Subcutaneous abdominal adipose tissue (tissue), 5 donors: ENCODE data around the gene TBC1D7.
"Not testable (repeated sequence)": the region's sequence is repeated elsewhere in the genome, so short reads cannot be mapped to it uniquely, and the experiment has no call there.

Source experiments
- H3K27ac ChIP-seq: one replicate; pipeline ENCODE4 v1.7.0; 2013; ENCODE audit warnings: low read depth, mild to moderate bottlenecking, inconsistent platforms, low read length, moderate library complexity
- H3K27me3 ChIP-seq, 5 donors: one replicate each; pipeline ENCODE4 v1.7.0; 2013; ENCODE audit warnings: low read length in 5 of 5, inconsistent platforms in 1 of 5; ENCODE audit not compliant: control insufficient read depth in 5 of 5, insufficient read depth in 4 of 5
- H3K36me3 ChIP-seq, 5 donors: one replicate each; pipeline ENCODE4 v1.7.0; 2013; ENCODE audit warnings: low read length in 5 of 5; ENCODE audit not compliant: control insufficient read depth in 5 of 5, insufficient read depth in 5 of 5
- H3K4me1 ChIP-seq, 5 donors: one replicate each; pipeline ENCODE4 v1.7.0; 2013; ENCODE audit warnings: low read length in 5 of 5, mild to moderate bottlenecking in 3 of 5, moderate library complexity in 1 of 5; ENCODE audit not compliant: control insufficient read depth in 5 of 5, insufficient read depth in 5 of 5
- H3K4me3 ChIP-seq, 5 donors: one replicate each; pipeline ENCODE4 v1.7.0; 2013; ENCODE audit warnings: low read length in 5 of 5, low read depth in 1 of 5
- H3K9ac ChIP-seq, 5 donors: one replicate each; pipeline ENCODE4 v1.7.0; 2013; ENCODE audit warnings: low read length in 5 of 5, mild to moderate bottlenecking in 4 of 5, moderate library complexity in 3 of 5
- H3K9me3 ChIP-seq, 5 donors: one replicate each; pipeline ENCODE4 v1.7.0; 2013; ENCODE audit warnings: low read length in 5 of 5; ENCODE audit not compliant: control insufficient read depth in 5 of 5
- donor health status: healthy.
- donor health status: healthy.
- donor health status: healthy.
- donor health status: healthy.
- donor health status: healthy.

Gene TBC1D7

GRCh38 chr6:13326031-13326586 is 2.2 kb downstream of the TBC1D7 start:
- not testable (repeated sequence) for H3K27ac ChIP-seq, H3K9me3 ChIP-seq, H3K4me3 ChIP-seq, H3K27me3 ChIP-seq, H3K9ac ChIP-seq
- H3K4me1 ChIP-seq = peaks cover 3 to 18% (median 13%) of the 10 kb centered on the region in 5 donors
- H3K36me3 ChIP-seq = peaks cover 13 to 33% (median 26%) of the 10 kb centered on the region in 5 donors

- Histone ChIP-seq H3K27ac (no peak overlapping the region), H3K9me3 (no peaks in the 10 kb centered on the region), H3K9ac (no peak overlapping the region), H3K36me3 (peaks cover 47 to 86% (median 65%) of the 10 kb centered on the region in 5 donors), H3K4me1 (no peaks in the 10 kb centered on the region), H3K27me3 (no peaks in the 10 kb centered on the region), H3K4me3 (no peak overlapping the region)
These were observed 8.3 kb downstream of the TBC1D7 start for GRCh38 chr6:13319891-13320564.

GRCh38 chr6:13318821-13319220 is 9.5 kb downstream of the TBC1D7 start:
- Histone ChIP-seq H3K36me3 (peaks cover 39 to 84% (median 62%) of the 10 kb centered on the region in 5 donors), H3K9ac (no peak overlapping the region), H3K4me1 (no peaks in the 10 kb centered on the region), H3K27ac (no peak overlapping the region), H3K4me3 (no peak overlapping the region), H3K27me3 (no peaks in the 10 kb centered on the region), H3K9me3 (no peaks in the 10 kb centered on the region)

- Histone ChIP-seq H3K27ac (no peak overlapping the region), H3K9ac (no peak overlapping the region), H3K4me1 (no peaks in the 10 kb centered on the region), H3K9me3 (no peaks in the 10 kb centered on the region), H3K36me3 (peaks cover 43 to 70% (median 58%) of the 10 kb centered on the region in 5 donors), H3K27me3 (no peaks in the 10 kb centered on the region), H3K4me3 (no peak overlapping the region)
These were observed 12.4 kb downstream of the TBC1D7 start for GRCh38 chr6:13315896-13316295.

GRCh38 chr6:13314806-13315205 is 13.5 kb downstream of the TBC1D7 start:
- H3K36me3 ChIP-seq = peaks cover 38 to 68% (median 47%) of the 10 kb centered on the region in 5 donors
- H3K4me3 ChIP-seq = no peak overlapping the region
- H3K27me3 ChIP-seq = no peaks in the 10 kb centered on the region
- H3K9ac ChIP-seq = no peak overlapping the region
- no peak overlapping the region for H3K27ac ChIP-seq
- no peaks in the 10 kb centered on the region for H3K4me1 ChIP-seq
- no peaks in the 10 kb centered on the region for H3K9me3 ChIP-seq

GRCh38 chr6:13311155-13311554 is 17.2 kb downstream of the TBC1D7 start:
- Histone ChIP-seq H3K36me3 (peaks cover 31 to 60% (median 40%) of the 10 kb centered on the region in 5 donors), H3K27ac (no peak overlapping the region), H3K4me1 (no peaks in the 10 kb centered on the region), H3K27me3 (no peaks in the 10 kb centered on the region), H3K4me3 (no peak overlapping the region), H3K9ac (no peak overlapping the region), H3K9me3 (no peaks in the 10 kb centered on the region)

- H3K9me3 ChIP-seq = no peaks in the 10 kb centered on the region
- H3K36me3 ChIP-seq = peaks cover 23 to 49% (median 37%) of the 10 kb centered on the region in 5 donors
- H3K4me3 ChIP-seq = no peak overlapping the region
- H3K27ac ChIP-seq = no peak overlapping the region
- peaks cover 0 to 11% (median 6%) of the 10 kb centered on the region in 5 donors for H3K4me1 ChIP-seq
- no peaks in the 10 kb centered on the region for H3K27me3 ChIP-seq
- no peak overlapping the region for H3K9ac ChIP-seq
These were observed 20.0 kb downstream of the TBC1D7 start for GRCh38 chr6:13308332-13308731.

- H3K4me3 ChIP-seq = no peak overlapping the region
- peaks cover 21 to 48% (median 31%) of the 10 kb centered on the region in 5 donors for H3K36me3 ChIP-seq
- H3K9me3 ChIP-seq = no peaks in the 10 kb centered on the region
- no peak overlapping the region for H3K27ac ChIP-seq
- H3K9ac ChIP-seq = peak overlapping the region in 1 of 5 donors; percentile 11
- H3K27me3 ChIP-seq = no peaks in the 10 kb centered on the region
- peaks cover 2 to 18% (median 13%) of the 10 kb centered on the region in 5 donors for H3K4me1 ChIP-seq
These were observed 20.8 kb downstream of the TBC1D7 start for GRCh38 chr6:13307508-13307995.

- Histone ChIP-seq H3K36me3 (peaks cover 20 to 48% (median 35%) of the 10 kb centered on the region in 5 donors), H3K4me1 (peaks cover 2 to 24% (median 18%) of the 10 kb centered on the region in 5 donors), H3K27me3 (no peaks in the 10 kb centered on the region)
These were observed 22.5 kb downstream of the TBC1D7 start for GRCh38 chr6:13305791-13306190.

GRCh38 chr6:13305288-13305687 is 23.0 kb downstream of the TBC1D7 start:
- Histone ChIP-seq H3K36me3 (peaks cover 17 to 49% (median 39%) of the 10 kb centered on the region in 5 donors), H3K4me3 (no peak overlapping the region), H3K27me3 (no peaks in the 10 kb centered on the region), H3K27ac (no peak overlapping the region), H3K4me1 (peaks cover 2 to 24% (median 18%) of the 10 kb centered on the region in 5 donors), H3K9ac (no peak overlapping the region), H3K9me3 (no peaks in the 10 kb centered on the region)

More at GRCh38 chr6:13305791-13306190, 22.5 kb downstream of the TBC1D7 start:
- H3K27ac ChIP-seq = no peak overlapping the region
- H3K9ac ChIP-seq = no peak overlapping the region
- no peaks in the 10 kb centered on the region for H3K9me3 ChIP-seq
- H3K4me3 ChIP-seq = no peak overlapping the region
